ENCODE data around the gene PARP16.

PARP16 gene

DNA sequence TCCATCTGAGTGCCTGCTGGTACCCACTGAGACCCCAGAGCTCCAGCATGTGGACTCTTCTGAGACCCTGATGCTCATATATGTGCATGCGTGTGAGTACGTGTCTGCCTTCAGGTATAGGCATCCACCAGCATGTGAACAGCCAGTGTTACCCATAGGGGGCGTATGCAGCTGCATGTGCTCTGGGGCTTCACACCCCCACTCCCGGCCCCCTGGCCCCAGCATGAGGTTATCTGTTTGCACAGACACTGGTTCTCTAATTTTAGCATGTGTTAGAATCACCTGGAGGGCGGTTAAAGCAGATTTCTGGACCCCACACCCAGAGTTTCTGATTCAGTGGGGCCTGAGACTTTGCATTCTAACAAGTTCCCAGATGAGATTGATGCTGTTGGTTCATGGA lies 74.6 kb downstream of the PARP16 start:
- TF ChIP-seq MYC (IDR thresholded peaks at IDR 0.05; ENCODE audit: low read depth, low read length) (peak; percentile 74; the same call in 1 of the 2 replicates), POLR2A (IDR thresholded peaks at IDR 0.05; ENCODE audit: extremely low read depth, insufficient read length) (no peak)
- TF ChIP-seq, protein P1, sequence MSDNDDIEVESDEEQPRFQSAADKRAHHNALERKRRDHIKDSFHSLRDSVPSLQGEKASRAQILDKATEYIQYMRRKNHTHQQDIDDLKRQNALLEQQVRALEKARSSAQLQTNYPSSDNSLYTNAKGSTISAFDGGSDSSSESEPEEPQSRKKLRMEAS (IDR thresholded peaks at IDR 0.05; ENCODE audit: low read depth, low read length) = peak; percentile 87
- TF ChIP-seq, protein P2, sequence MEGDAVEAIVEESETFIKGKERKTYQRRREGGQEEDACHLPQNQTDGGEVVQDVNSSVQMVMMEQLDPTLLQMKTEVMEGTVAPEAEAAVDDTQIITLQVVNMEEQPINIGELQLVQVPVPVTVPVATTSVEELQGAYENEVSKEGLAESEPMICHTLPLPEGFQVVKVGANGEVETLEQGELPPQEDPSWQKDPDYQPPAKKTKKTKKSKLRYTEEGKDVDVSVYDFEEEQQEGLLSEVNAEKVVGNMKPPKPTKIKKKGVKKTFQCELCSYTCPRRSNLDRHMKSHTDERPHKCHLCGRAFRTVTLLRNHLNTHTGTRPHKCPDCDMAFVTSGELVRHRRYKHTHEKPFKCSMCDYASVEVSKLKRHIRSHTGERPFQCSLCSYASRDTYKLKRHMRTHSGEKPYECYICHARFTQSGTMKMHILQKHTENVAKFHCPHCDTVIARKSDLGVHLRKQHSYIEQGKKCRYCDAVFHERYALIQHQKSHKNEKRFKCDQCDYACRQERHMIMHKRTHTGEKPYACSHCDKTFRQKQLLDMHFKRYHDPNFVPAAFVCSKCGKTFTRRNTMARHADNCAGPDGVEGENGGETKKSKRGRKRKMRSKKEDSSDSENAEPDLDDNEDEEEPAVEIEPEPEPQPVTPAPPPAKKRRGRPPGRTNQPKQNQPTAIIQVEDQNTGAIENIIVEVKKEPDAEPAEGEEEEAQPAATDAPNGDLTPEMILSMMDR (IDR thresholded peaks at IDR 0.05; ENCODE audit: low read depth, low read length) = peak; percentile 75
- DNase-seq (ENCODE audit: low read depth) = peak; percentile 68
- H3K4me3 ChIP-seq (ENCODE audit: low read depth, low read length) = no peak overlapping the region

DNA sequence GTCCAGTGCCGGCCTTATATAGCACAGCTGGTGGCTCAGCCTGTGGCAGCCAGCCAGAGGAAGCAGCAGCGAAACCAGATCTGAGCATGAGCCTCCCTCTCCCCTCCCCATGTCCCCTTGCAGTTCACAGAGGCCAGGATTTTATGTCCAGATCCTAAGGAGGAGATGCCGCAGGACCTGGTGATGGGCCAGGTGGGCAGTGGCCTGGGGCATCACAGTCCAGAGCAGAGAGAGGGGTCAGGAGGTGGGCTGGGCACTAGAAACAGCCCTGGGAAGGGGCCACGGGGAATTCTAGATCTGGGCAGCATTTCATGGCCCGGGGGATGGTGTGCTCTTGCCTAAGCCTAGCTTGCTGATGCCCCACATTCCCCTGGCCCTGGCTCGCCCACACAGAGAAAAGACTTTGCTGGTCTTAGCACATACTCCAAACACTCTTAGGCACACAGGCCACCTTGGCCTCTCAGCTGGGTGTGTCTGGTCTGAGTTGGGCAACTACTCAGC lies 75.2 kb downstream of the PARP16 start:
- DNase-seq (ENCODE audit: low read depth) = no peak
- no peak overlapping the region for H3K4me3 ChIP-seq (ENCODE audit: low read depth, low read length)
- TF ChIP-seq, protein P2 (IDR thresholded peaks at IDR 0.05; ENCODE audit: low read depth, low read length) = no peak
- TF ChIP-seq MYC (IDR thresholded peaks at IDR 0.05; ENCODE audit: low read depth, low read length) (no peak; the same call in 1 of the 2 replicates), POLR2A (IDR thresholded peaks at IDR 0.05; ENCODE audit: extremely low read depth, insufficient read length) (no peak)
- TF ChIP-seq, protein P1 (IDR thresholded peaks at IDR 0.05; ENCODE audit: low read depth, low read length) = no peak

DNA sequence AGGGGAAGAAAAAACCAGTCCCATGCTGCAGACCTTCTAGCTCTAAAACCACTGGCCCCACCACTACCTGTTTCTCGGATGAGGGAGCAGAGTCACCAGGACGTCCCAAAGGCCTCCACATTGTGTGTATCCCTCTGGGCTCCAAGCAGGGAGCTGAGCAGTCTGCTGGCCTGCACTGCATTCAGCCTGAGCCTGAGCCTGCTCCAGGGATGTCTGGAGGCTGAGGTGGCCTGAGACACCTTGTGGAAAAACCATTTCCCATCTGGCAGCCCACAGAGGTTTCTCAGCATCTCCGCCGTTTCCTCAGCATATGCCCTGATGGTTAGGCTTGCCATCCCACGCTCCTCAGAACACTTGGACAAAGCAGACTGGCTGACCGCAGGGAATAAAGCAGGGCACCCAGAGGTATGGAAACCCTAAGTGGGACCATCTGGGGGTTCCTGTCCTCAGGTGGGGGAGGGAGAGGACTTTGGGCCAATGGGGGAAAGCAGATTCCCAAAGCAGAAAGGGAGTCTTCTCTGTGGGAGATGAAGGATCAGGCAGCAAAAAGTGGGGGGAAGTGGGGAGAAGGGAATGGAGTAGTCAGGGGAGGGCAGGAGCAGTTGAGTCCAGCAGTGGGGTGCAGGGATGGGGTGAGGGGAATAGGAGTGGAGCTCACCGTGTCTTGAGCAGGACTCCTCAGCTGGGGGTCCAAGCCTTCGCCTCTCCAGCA lies 75.8 kb downstream of the PARP16 start, which contains the start of gene CILP:
TSS of gene CILP (minus strand) at position 704 of the 712 bp plus-strand sequence. CDS start 1,718 bp downstream, outside the sequence.
- no peak for TF ChIP-seq MYC (IDR thresholded peaks at IDR 0.05; ENCODE audit: low read depth, low read length)
- TF ChIP-seq, protein P1 (IDR thresholded peaks at IDR 0.05; ENCODE audit: low read depth, low read length) = no peak
- no peak for DNase-seq (ENCODE audit: low read depth)
- H3K4me3 ChIP-seq (ENCODE audit: low read depth, low read length) = no peak within 1 kb of the TSS

DNA sequence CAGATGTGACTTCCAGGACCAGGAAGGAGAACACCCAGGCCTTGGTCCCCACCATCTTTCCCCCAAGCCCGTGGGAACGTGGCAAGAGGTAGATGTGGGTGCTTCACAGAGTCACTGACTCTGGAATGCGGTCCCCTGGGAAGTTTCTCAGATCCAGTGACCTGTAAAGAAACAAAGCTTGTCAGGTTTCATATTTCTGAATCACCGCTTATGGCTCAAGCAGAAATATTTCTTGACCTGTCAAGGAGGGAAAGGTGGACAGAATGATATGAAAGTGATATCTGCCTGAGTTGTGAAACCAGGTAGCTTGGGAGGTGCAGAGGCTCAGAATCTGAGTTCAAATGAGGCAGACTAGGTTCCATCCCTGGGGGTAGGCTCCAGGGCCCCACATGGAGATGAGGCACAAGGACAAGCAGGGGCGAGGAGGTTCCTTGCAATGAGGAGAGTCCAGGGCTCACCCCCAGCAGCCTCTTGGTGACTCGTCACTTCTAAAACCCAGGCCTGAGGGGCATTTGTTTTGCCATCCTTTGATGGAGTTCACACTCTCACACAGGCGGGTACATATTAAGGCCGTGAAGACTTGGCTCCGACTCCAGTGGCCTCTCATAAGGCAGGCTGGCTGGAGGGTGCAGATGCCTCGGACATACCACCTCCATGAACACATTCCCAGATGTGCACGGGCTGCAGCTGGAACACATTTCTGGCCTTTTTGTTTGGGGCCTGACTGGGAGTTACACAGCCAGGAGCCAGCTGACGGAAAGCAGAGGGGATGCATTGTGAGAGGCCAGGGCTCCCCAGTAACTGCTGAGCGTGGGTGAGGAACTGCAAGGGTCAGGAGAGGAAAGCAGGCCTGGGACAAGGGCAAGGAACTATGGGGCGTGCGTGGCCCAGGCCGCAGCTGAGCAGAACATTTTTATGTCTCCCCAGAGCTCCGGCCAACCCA lies 76.7 kb downstream of the PARP16 start:
- no peak for DNase-seq (ENCODE audit: low read depth)
- TF ChIP-seq POLR2A (IDR thresholded peaks at IDR 0.05; ENCODE audit: extremely low read depth, insufficient read length) (no peak), MYC (IDR thresholded peaks at IDR 0.05; ENCODE audit: low read depth, low read length) (no peak)
- TF ChIP-seq, protein P1 (IDR thresholded peaks at IDR 0.05; ENCODE audit: low read depth, low read length) = no peak
- TF ChIP-seq, protein P2 (IDR thresholded peaks at IDR 0.05; ENCODE audit: low read depth, low read length) = no peak
- no peak overlapping the region for H3K4me3 ChIP-seq (ENCODE audit: low read depth, low read length)

DNA sequence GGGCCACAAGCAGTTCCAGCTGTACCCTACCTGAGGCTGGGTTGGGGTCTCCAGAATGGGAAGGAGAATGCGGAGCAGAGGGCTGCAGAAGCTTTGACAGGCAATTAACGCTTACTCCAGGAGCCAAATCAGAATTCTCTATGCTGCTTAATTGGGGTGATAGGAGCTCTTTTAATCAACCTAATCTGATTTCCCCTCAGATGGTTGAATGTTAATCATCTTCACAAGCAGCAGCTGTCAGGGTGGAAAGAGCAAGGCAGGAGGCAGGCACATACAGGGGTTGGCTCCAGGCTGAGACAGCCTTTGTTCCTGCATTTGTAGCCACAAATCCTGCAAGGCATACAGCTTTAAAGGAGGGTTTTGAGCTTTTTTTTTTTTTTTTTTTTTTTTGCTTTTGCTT lies 78.0 kb downstream of the PARP16 start:
- no peak for DNase-seq (ENCODE audit: low read depth)
- TF ChIP-seq, protein P2 (IDR thresholded peaks at IDR 0.05; ENCODE audit: low read depth, low read length) = no peak
- TF ChIP-seq, protein P1 (IDR thresholded peaks at IDR 0.05; ENCODE audit: low read depth, low read length) = no peak
- TF ChIP-seq POLR2A (IDR thresholded peaks at IDR 0.05; ENCODE audit: extremely low read depth, insufficient read length) = no peak
- no peak for TF ChIP-seq MYC (IDR thresholded peaks at IDR 0.05; ENCODE audit: low read depth, low read length)
- no peak overlapping the region for H3K4me3 ChIP-seq (ENCODE audit: low read depth, low read length)
